Measurements from ENCODE around the gene ERI3. TPM values are rescaled to one million over a fixed set of nuclear protein-coding genes. Genes with fewer than 3 reads are reported as not detected.

The ERI3 gene
- total RNA-seq, 1 donor from 2014 or later = 96.1 TPM

GRCh38 chr1:44297695-44298400 is 57.2 kb downstream of the ERI3 start:
- Mint-ChIP-seq H3K4me3 (ENCODE audit: low read depth) (no peak overlapping the region), H3K27ac (peak overlapping the region; percentile 76), H3K36me3 (ENCODE audit: insufficient read depth) (peaks cover 22% of the 10 kb centered on the region), H3K27me3 (no peaks in the 10 kb centered on the region), H3K4me1 (ENCODE audit: low read depth) (peaks cover 21% of the 10 kb centered on the region), H3K9me3 (ENCODE audit: low read depth) (no peaks in the 10 kb centered on the region)
- TF ChIP-seq CTCF (IDR thresholded peaks at IDR 0.05; ENCODE audit: unreplicated experiment) = no peak
- no peak for DNase-seq (ENCODE audit: low spot score, unreplicated experiment)

GRCh38 chr1:44296806-44297205 is 58.3 kb downstream of the ERI3 start:
- Mint-ChIP-seq H3K27me3 (no peaks in the 10 kb centered on the region), H3K4me3 (ENCODE audit: low read depth) (no peak overlapping the region), H3K36me3 (ENCODE audit: insufficient read depth) (peaks cover 20% of the 10 kb centered on the region), H3K4me1 (ENCODE audit: low read depth) (peaks cover 21% of the 10 kb centered on the region), H3K9me3 (ENCODE audit: low read depth) (no peaks in the 10 kb centered on the region), H3K27ac (peak overlapping the region; percentile 76)
- DNase-seq (ENCODE audit: low spot score, unreplicated experiment) = no peak
- TF ChIP-seq CTCF (IDR thresholded peaks at IDR 0.05; ENCODE audit: unreplicated experiment) = no peak

GRCh38 chr1:44296086-44296485 is 59.0 kb downstream of the ERI3 start:
- H3K4me3 Mint-ChIP-seq (ENCODE audit: low read depth) = no peak overlapping the region
- H3K27ac Mint-ChIP-seq = peak overlapping the region; percentile 12
- no peaks in the 10 kb centered on the region for H3K9me3 Mint-ChIP-seq (ENCODE audit: low read depth)
- no peak for DNase-seq (ENCODE audit: low spot score, unreplicated experiment)
- H3K27me3 Mint-ChIP-seq = no peaks in the 10 kb centered on the region
- no peak for TF ChIP-seq CTCF (IDR thresholded peaks at IDR 0.05; ENCODE audit: unreplicated experiment)
- peaks cover 20% of the 10 kb centered on the region for H3K36me3 Mint-ChIP-seq (ENCODE audit: insufficient read depth)
- H3K4me1 Mint-ChIP-seq (ENCODE audit: low read depth) = peaks cover 22% of the 10 kb centered on the region

GRCh38 chr1:44294588-44295007 is 60.5 kb downstream of the ERI3 start:
- Mint-ChIP-seq H3K4me1 (ENCODE audit: low read depth) (peaks cover 37% of the 10 kb centered on the region), H3K27ac (no peak overlapping the region), H3K4me3 (ENCODE audit: low read depth) (no peak overlapping the region), H3K36me3 (ENCODE audit: insufficient read depth) (peaks cover 20% of the 10 kb centered on the region), H3K9me3 (ENCODE audit: low read depth) (no peaks in the 10 kb centered on the region), H3K27me3 (no peaks in the 10 kb centered on the region)
- no peak for DNase-seq (ENCODE audit: low spot score, unreplicated experiment)
- TF ChIP-seq CTCF (IDR thresholded peaks at IDR 0.05; ENCODE audit: unreplicated experiment) = peak; percentile 44

- Mint-ChIP-seq H3K4me1 (ENCODE audit: low read depth) (peaks cover 43% of the 10 kb centered on the region), H3K4me3 (ENCODE audit: low read depth) (no peak overlapping the region), H3K27ac (no peak overlapping the region), H3K9me3 (ENCODE audit: low read depth) (no peaks in the 10 kb centered on the region), H3K36me3 (ENCODE audit: insufficient read depth) (peaks cover 20% of the 10 kb centered on the region), H3K27me3 (no peaks in the 10 kb centered on the region)
- no peak for DNase-seq (ENCODE audit: low spot score, unreplicated experiment)
- no peak for TF ChIP-seq CTCF (IDR thresholded peaks at IDR 0.05; ENCODE audit: unreplicated experiment)
Observed at GRCh38 chr1:44293761-44294315, 61.2 kb downstream of the ERI3 start.

All from progenitor cell of endocrine pancreas (in vitro differentiated cells).